ENCODE measurements around the gene CD302.
A peak's percentile ranks its signal among the peaks of the same experiment; 100 is the strongest.

CD302 gene, protein sequence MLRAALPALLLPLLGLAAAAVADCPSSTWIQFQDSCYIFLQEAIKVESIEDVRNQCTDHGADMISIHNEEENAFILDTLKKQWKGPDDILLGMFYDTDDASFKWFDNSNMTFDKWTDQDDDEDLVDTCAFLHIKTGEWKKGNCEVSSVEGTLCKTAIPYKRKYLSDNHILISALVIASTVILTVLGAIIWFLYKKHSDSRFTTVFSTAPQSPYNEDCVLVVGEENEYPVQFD

DNA sequence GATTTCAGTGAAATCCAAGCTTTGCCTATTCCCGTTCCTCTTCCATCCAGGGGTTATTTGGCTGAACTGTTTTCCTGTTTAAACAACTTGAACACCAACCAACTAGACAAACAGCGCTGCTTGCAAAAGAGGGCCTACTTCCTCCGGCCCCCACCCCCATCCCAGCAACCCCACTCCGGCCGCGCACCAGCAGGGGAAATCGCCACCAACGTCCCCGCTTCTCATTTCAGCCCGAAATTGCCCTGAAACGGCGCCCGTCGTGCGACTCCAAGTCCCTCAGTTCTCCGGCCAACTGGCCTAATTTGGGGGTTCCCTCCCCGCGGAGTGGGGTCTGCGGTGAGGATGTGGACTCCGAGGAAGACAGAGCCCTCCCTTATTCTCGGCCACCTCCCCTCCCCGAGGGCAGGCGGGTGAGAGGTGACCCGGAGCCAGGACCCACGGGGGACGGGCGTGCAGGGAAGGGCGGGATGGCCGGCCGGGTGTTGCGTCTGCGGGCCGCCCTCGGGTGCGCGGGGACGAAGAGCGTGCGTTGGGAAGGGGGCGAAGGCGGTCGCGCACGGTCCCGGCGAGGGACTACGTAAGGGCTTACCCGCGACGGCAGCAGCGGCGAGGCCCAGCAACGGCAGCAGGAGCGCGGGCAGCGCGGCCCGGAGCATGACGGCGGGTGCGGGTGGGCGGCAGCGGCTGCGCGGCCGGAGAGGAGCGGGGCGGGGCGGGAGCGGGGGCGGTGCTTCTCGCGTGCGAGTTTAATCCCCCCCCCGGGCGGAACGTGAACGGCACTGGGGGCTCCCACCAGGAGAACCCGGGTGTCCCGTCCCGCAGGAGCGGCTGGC lies at the start of gene CD302:
TSS of gene CD302 (minus strand) at position 666 of the 833 bp plus-strand sequence. CDS start at position 656, 10 bp downstream.
- TF ChIP-seq, protein P1, sequence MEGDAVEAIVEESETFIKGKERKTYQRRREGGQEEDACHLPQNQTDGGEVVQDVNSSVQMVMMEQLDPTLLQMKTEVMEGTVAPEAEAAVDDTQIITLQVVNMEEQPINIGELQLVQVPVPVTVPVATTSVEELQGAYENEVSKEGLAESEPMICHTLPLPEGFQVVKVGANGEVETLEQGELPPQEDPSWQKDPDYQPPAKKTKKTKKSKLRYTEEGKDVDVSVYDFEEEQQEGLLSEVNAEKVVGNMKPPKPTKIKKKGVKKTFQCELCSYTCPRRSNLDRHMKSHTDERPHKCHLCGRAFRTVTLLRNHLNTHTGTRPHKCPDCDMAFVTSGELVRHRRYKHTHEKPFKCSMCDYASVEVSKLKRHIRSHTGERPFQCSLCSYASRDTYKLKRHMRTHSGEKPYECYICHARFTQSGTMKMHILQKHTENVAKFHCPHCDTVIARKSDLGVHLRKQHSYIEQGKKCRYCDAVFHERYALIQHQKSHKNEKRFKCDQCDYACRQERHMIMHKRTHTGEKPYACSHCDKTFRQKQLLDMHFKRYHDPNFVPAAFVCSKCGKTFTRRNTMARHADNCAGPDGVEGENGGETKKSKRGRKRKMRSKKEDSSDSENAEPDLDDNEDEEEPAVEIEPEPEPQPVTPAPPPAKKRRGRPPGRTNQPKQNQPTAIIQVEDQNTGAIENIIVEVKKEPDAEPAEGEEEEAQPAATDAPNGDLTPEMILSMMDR (IDR thresholded peaks at IDR 0.05): no peak
- H3K9me3 ChIP-seq: no peaks in the 10 kb centered on the region
- H3K4me1 ChIP-seq (ENCODE audit: control insufficient read depth in 1 of 2, insufficient read depth in 1 of 2, low read depth in 1 of 2, low read length in 1 of 2): peaks cover 73 to 81% of the 10 kb centered on the region in 2 experiments
- no peaks in the 10 kb centered on the region for H3K27me3 ChIP-seq
- H3K36me3 ChIP-seq: no peaks in the 10 kb centered on the region
- peak within 1 kb of the TSS; percentile 98 for H3K27ac ChIP-seq
- peak within 1 kb of the TSS; percentile 84 to 94 for H3K4me3 ChIP-seq (ENCODE audit: low read depth in 1 of 2, low read length in 1 of 2)

DNA sequence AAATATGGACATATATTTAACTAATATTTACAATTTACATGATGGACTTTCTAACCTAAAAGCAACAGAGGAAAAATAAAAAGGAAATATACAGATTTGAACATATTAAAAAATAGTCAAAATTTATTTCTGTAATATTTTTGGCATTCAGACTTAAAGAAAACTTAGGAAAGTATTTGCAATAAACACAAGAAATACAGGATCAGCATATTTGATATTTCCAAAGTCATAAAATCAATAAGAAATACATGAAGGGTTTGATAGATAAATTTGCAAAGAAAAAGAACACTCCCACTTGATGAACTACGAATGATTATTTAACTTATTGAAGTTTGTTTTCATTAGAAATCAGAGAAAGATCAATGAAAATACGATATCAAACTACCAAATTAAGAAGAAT lies 48.6 kb upstream of the CD302 start:
- H3K4me1 ChIP-seq (ENCODE audit: control insufficient read depth in 1 of 2, insufficient read depth in 1 of 2, low read depth in 1 of 2, low read length in 1 of 2): no peaks in the 10 kb centered on the region
- peaks cover 39% of the 10 kb centered on the region for H3K36me3 ChIP-seq
- H3K27ac ChIP-seq: no peak overlapping the region
- H3K27me3 ChIP-seq: no peaks in the 10 kb centered on the region
- TF ChIP-seq, protein P1 (IDR thresholded peaks at IDR 0.05): no peak
- H3K4me3 ChIP-seq (ENCODE audit: low read depth in 1 of 2, low read length in 1 of 2): no peak overlapping the region
- H3K9me3 ChIP-seq: no peaks in the 10 kb centered on the region

DNA sequence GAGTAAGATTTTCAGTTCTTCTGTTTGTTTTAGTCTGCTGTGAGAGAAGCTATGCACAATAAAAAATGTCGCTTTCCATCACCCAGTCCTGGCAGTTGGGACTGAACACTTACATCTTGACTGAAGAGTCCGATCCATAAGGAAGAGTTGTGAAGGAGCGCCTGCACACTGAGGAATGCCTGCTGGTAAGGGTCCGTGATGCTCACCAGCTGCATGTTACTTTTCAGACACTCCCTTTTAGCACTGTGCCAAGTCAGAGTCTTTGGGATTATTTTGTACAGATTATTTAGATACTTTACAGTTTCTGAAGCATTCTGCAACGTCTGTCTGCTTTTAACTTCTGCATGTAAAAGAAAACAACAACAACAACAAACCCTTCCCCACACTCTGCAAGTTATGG lies 42.6 kb upstream of the CD302 start:
- H3K27ac ChIP-seq: no peak overlapping the region
- H3K36me3 ChIP-seq: peaks cover 41% of the 10 kb centered on the region
- TF ChIP-seq, protein P1 (IDR thresholded peaks at IDR 0.05): no peak
- H3K27me3 ChIP-seq: no peaks in the 10 kb centered on the region
- H3K9me3 ChIP-seq: no peaks in the 10 kb centered on the region
- H3K4me3 ChIP-seq (ENCODE audit: low read depth in 1 of 2, low read length in 1 of 2): no peak overlapping the region
- no peaks in the 10 kb centered on the region for H3K4me1 ChIP-seq (ENCODE audit: control insufficient read depth in 1 of 2, insufficient read depth in 1 of 2, low read depth in 1 of 2, low read length in 1 of 2)

DNA sequence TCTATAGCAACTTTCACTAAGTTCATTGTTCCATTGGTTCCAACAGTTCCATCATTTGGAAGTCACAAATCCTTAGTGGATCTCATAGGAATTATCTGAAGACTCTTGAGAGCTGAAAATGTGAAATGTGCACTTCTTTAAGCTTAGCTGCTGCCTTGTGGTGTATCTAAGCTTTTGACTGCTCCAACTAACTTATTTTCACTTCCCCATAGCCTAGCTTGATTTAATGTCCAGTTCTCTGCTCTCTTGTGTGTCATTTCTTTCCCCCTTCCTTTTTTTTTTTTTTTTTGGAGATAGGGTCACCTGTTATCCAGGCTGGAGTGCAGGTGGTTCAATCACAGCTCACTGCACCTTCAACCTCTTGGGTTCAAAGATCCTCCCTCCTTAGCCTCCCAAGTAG lies 34.9 kb upstream of the CD302 start:
- Histone ChIP-seq H3K4me1 (ENCODE audit: control insufficient read depth in 1 of 2, insufficient read depth in 1 of 2, low read depth in 1 of 2, low read length in 1 of 2) (no peaks in the 10 kb centered on the region), H3K27me3 (no peaks in the 10 kb centered on the region), H3K27ac (peak overlapping the region; percentile 39), H3K9me3 (no peaks in the 10 kb centered on the region), H3K4me3 (ENCODE audit: low read depth in 1 of 2, low read length in 1 of 2) (no peak overlapping the region), H3K36me3 (peaks cover 58% of the 10 kb centered on the region)
- TF ChIP-seq, protein P1 (IDR thresholded peaks at IDR 0.05): no peak

DNA sequence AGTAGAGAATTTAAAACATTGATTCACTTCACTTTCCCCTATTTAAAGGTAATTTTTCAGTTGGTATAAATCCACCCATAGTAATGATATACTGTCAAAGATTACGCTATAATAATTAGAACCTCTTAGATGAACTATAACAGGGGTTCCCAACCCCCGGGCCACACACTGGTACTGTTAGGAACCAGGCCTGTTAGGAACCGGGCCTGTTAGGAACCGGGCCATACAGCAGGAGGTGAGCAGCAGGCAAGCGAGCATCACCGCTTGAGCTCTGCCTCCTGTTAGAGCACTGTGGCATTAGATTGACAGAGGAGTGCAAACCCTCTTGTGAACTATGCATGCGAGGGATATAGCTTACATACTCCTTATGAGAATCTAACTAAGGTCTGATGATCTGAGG lies 34.0 kb upstream of the CD302 start:
- H3K4me1 ChIP-seq (ENCODE audit: control insufficient read depth in 1 of 2, insufficient read depth in 1 of 2, low read depth in 1 of 2, low read length in 1 of 2): no peaks in the 10 kb centered on the region
- TF ChIP-seq, protein P1 (IDR thresholded peaks at IDR 0.05): no peak
- no peaks in the 10 kb centered on the region for H3K27me3 ChIP-seq
- H3K36me3 ChIP-seq: peaks cover 50% of the 10 kb centered on the region
- H3K27ac ChIP-seq: peak overlapping the region; percentile 39
- no peak overlapping the region for H3K4me3 ChIP-seq (ENCODE audit: low read depth in 1 of 2, low read length in 1 of 2)
- no peaks in the 10 kb centered on the region for H3K9me3 ChIP-seq
